GM19043 (cell line): Measurements from ENCODE around the gene CD200R1L.
A peak's percentile ranks its signal among the peaks of the same experiment; 100 is the strongest.
"Not testable (repeated sequence)": the region's sequence is repeated elsewhere in the genome, so short reads cannot be mapped to it uniquely, and the experiment has no call there.

ENCODE experiments used
- ATAC-seq: cut with Tn5 transposase; IDR thresholded peaks from one replicate; pipeline ENCODE4 v1.9.1; 2021; ENCODE audit warnings: low read depth; ENCODE audit not compliant: unreplicated experiment

Gene CD200R1L, protein sequence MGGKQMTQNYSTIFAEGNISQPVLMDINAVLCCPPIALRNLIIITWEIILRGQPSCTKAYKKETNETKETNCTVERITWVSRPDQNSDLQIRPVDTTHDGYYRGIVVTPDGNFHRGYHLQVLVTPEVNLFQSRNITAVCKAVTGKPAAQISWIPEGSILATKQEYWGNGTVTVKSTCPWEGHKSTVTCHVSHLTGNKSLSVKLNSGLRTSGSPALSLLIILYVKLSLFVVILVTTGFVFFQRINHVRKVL

DNA sequence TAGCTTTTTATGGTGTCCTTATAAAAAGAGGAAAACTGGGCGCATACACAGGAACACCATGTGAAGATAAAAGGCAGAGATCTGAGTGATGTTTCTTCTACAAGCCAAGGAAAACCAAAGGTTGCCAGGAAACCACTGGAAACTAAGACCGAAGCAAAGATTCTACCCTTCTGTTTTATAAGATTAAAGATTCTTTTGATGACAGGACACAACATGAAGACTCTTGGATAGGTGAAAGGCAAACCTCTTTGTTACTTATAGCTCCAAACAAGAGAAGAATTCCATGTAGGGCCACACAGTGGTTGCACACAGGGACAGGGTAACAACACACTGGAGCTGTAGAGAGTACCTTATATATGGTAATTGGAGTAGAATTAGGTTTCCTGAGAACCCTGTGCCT, at the start of gene CD200R1L:
Gene CD200R1L, minus strand, starts transcription at position 101 of the 400 bp plus-strand sequence. CDS start 17,497 bp downstream, outside the sequence.
- no peak for ATAC-seq

DNA sequence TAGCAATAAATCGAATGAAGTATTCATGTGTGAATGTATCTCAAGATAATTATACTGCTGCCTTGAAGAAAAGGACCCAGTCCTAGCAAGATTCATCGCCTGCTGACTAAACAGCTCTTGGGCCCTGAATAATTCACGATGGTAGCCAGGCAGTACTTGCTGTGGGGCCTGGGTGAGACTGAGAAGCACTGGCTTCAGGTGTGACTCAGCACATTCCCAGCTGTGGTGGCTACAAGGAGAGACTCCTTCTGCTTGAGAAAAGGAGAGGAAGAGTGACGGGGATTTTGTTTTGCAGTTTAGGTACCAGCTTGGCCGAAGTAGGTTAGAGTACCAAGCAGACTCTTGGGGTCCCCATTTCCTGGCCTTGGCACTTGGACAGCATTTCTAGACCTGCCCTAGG, 47.6 kb upstream of the CD200R1L start:
- no peak for ATAC-seq

DNA sequence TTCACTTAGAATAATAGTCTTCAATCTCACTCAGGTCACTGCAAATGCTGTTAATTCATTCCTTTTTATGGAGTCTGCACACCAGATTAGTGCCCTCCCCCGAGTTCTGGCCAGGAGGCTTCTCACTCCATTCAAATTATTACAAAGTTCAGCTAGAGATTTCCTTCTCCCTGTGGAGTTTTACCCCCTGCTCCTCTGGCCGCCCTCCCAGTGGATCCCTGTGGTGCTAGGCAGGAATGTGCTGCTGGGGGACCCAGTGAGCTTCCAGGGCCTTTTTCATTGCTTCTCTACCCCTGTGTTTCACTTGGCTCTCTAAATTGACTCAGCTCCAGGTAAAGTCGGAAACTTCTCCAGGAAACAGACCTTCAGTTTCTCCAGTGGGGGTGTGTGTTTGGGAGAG, 42.7 kb upstream of the CD200R1L start:
- ATAC-seq, result no peak

DNA sequence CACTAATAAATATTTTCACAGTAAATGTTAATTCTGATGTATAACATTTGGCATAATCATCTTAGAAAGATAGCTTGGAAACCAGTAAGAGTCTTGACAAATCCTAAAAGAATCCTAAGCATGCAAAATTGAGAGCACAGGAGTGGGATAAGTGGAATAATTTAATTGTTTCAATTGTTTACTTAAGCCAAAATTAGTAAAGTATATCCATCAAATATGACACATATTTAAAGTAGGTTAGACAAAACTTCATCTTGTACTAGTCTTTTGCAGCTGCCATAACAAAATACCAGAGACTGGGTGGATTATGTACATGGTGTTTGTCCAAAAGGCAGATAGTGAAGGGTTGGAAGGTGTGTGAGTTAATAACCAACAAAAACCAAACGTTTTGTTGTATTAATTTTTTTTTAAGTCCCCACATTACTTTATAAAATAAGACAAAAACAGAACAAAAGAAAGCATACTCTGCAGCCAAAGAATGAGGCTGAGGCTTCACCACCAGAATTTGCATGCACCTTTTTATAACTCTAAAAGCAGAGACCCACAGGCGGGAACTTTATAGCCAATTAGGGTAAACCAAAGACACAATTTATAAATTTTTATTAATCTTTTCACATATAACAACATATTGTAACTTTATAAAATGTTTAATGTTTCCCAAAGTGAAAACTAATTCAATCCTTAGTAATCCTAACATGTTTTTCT, 41.9 kb upstream of the CD200R1L start:
- ATAC-seq, result no peak

DNA sequence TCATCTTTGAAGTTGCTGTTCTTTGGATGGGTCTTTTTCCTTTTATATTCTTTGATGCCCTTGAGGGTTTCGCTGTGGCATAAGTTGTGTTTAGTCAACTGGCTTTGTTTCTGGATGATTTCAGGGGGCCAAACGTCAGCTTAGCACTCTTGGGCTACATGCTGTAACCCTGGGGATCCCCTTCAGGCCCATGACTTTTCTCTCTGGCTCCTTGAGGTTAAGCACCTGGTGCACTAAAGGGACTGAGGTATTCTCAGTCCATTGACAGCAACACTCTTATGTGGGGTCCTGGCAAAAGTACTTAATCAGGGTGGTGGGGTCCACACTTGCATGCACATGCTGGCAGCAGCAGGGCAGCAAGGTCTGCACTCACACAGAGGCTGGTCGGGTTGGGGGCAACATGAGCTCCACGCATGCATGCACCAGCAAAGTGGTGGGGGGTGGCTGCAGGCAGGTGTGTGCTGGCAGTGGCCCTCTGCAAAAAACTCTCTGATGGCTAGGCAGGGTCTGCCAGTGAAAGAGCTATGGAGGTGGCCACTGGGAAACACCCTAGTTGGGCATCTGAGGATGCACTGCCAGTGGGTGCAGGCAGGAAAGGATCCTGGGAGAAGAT, 38.1 kb upstream of the CD200R1L start:
- no peak for ATAC-seq

DNA sequence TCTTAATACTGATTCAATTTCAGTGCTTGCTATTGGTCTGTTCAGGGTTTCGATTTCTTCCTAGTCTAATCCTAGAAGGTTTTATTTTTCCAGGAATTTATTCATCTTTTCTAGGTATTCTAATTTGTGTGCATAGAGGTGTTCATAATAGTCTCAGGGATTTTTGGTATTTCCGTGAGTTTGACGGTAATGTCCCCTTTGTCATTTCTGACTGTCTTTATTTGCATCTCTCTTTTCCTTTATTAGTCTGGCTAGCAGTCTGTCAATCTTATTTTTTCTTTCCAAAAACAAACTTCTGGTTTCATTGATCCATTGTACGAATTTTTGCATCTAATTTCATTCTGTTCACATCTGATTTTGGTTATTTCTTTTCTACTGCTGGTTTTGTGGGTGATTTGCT, 35.2 kb upstream of the CD200R1L start:
- no peak for ATAC-seq

DNA sequence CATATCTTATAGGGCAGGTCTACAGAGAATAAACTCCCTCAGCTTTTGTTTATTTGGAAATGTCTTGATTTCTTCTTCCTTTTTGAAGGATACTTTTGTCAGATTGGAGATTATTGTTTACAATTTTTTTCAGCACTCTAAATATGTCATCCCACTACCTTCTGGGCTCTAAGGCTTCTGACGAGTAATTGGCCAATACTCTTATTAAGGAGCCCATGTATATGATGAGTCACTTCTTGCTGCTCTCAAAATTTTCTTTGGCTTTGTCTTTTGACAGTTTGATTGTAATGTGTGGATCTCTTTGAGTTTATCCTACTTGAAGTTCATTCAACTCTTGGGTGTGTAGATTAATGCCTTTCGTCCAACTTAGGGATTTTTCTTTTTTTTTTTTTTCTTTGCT, 28.9 kb upstream of the CD200R1L start:
- ATAC-seq, result no peak

DNA sequence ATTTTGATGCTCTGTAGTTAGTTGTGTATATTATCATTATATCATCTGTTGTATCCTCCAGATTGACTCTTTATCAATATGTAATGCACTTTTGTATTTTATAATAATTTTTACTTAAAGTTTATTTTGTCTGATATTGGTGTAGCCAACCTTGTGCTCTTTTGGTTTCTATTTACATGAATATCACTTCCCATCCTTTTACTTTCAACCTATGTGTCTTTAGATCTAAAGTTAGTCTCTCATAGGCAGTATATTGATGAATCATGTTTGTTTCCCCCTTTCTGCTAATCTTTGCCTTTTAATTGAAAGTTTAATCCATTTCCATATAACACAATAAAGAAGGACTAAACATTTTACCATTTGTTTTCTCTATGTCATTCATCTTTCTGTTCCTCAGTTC, 28.1 kb upstream of the CD200R1L start:
- ATAC-seq, result no peak

DNA sequence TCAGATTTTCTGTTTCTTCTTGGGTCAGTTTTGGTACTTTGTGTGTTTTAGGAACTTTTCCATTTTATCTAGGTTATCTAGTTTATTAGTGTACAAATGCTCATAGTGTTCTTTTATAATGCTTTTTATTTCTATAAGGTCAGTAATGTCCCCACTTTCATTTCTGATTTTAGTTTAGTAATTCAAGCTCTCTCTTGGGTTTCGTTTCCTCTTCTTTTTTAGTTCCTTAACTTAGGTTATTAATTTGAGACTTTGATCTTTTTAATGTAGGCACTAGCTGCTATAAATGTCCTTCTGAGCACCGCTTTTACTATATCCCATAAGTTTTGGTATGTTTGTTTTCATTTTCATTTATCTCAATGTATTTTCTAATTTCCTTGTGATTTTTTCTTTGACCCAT, 27.0 kb upstream of the CD200R1L start:
- ATAC-seq, result peak; percentile 74

DNA sequence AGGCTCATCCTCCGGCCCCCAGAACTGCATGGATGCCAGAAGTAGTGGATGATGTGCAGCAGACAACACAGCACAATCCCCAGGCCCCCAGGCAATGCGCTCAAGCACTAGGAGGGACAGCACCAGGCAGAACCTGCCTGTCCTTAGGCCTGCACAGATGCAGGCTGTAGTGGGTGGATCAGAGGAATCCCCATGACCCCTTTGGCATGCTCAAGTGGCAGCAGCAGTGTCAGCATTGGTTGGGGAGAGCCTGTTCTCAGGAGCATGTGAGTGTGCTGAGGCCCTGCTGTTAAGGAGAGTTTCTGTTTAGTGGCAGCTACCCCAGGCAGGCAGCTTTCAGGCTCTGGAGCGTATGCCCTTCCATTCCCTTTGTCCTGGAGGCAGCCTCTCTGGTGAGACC, 25.1 kb upstream of the CD200R1L start:
- no peak for ATAC-seq

DNA sequence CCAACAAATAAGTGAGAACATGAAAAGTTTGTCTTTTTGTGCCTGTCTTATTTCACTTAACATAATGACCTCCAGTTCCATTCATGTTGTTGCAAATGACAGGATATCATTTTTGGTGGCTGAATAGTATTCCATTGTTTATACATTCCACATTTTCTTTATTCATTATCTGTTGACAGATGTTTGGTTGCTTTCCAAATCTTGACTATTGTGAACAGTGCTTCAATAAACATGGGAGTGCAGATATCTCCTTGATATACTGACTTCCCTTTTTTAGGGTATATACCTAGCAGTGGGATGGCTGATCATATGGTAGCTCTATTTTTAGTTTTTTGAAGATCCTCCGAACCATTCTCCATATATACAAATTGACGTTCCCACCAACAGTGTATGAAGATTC, 19.1 kb upstream of the CD200R1L start:
- ATAC-seq, result no peak

DNA sequence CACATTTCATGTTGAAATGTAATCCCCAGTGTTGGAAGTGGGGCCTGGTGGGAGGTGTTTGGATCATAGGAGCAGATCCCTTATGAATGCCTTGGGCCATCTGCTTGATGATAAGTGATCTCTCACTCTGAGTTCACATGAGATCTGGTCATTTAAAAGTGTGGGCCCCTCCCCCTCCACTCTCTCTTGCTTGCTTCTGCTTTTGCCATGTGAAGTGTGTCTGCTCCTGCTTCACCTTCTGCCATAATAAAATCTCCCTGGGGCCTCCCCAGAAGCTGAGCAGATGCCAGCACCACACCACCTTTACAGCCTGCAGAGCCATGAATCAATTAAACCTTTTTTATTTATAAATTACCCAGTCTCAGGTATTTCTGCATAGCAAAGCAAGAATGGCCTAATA, 14.2 kb upstream of the CD200R1L start:
- ATAC-seq, result no peak

DNA sequence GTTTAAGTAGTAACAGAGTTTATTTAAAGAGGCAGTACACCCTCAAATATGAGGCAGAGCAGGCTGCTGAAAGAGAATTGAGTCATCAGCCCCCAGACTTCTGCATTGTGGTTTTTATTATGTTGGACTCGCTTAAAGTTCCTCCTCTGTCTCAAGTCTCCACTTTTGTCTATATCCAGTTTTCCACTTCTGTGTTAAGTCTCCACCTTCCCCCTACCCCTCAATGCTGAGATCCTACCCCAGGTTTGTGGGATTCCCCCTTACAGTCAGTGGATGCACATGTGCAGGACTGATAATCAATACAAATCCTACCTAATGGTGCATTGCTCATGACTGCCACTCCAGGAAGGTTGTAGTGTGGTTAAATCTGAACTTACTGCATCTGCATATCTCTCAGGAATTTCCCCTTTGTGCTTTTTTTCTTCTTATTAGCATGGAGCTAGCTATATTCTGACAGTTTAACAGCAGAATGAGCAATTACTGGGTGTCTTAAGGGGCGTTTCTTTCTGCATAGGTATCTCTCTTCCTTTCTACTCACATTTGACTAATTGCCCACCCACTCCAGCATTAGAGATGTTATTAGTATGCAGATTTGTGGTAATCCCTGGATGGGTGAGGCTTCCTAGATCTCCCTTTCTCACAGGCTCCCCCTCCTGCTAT, 11.9 kb upstream of the CD200R1L start:
- no peak for ATAC-seq

DNA sequence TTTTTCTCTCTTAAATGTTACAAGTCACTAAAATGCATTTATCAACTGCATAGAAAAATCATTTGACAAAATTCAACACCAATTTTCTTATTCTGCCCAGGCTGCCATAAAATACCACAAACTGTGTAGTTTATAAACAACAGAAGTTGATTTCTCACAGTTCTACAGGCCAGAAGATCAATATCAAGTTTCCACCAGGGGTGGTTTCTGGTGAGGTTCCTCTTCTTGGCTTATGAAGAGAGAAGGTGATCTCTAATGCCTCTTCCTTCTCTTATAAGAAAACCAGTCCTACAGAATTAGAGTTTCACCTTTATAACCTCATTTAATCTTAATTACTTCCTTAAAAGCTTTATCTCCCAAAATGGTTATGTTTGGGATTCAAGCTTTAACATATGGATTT, 10.9 kb upstream of the CD200R1L start:
- ATAC-seq, result no peak

DNA sequence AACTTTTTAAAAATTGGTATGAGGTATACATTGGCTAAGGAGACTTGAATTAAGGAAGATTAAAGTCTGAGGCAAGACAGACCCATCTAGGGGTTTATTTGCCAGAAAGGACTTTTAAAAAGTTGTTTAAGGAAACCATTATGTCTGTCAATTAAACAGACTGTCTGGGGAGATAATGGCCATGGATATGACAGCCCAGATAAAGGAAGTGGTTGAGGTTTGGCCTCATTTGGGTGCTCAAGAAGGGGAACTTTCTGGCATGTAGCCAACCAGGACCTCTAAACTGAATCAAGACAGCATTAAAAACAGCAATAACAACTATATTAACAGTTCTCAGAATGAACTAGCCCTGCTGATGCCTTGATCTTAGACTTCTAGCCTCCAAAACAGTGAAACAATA, 9.9 kb upstream of the CD200R1L start:
- no peak for ATAC-seq

DNA sequence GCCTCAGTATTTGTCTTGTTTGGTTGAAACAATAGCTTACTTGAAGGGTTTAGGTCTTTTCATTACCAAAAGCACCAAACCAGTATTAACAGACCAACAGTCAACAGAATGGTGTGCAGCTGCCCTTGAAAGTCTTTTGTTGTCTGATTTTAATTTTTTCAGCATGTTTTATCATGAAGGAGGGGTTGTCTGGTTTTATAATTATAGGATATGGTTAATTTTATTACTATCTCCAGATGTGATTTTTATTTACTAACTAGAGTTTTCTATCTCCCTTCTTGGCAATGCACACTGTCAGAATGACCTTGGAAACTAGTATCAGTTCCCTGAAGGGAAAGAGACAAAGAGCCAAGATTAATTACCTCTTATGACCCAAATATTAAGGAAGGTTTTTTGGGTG, 9.2 kb upstream of the CD200R1L start:
- no peak for ATAC-seq

DNA sequence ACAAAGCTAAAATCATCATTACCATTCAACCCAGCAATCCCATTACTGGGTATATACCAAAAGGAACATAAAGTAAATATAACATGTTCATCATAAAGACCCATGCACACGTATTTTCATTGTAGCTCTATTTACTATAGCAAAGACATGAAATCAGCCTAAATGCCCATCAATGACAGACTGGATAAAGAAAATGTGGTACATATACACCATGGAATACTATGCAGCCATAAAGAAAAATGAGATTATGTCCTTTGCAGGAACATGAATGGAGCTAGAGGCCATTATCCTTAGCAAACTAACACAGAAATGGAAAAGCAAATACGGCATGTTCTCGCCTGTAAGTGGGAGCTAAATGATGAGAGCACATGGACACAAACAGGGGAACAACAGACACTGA, 8.4 kb upstream of the CD200R1L start:
- not testable (repeated sequence) for ATAC-seq

DNA sequence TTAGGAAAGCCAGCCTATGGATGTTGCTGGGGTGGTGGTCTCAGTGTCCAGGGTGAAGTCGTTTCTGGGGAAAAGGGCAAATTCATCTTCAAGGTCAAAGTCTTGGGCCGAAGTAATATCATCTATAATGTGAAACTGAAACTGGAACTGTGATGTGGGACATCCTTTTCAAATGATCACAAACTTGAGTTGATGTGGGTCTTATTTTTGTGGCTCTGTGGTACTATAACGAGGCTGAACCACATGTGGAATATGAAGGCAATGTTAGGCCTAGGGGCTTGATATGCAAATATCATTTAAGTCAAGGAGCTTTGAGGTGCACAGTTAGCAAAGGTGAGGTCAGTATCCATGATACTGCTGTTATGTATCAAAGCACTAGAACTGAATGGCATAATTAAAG, 1.5 kb upstream of the CD200R1L start:
- no peak for ATAC-seq

DNA sequence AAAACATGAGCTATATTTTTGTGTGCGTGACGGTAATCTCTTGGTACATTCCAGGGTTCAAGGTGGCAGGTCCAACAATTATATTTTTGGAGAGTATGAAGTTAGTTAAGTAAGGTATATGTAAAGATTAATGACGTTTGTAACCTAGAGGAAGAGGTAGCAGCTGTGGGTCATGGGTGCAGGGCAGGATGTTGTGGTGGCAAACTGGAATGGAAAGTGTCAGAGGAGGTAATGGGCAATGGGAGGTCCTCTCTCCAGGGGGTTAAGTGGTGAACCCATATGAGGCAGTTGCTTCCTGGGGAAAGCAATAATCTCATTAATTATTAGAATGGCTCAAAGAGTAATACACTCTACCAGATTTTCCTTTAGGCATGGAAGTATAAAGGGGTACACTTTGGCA, 1.0 kb upstream of the CD200R1L start:
- peak; percentile 71 for ATAC-seq

DNA sequence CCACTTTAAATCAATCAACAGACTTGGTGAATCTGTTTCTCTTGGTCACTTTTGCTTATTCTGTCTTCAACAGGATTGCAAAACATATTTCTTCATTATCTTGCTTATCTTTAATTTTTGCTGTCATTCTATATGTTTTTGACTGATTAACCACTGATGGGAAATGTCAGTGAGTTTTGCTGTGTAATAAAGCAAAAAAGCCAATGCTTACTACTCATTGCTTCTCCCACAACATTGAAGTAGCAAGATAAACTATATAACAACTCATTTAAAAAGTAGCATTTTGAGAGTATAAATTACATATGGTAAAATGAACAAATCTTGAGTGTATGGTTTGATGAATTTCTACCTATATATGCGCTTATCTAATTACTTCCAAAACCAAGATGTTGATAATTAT, 892 bp downstream of the CD200R1L start:
- no peak for ATAC-seq

DNA sequence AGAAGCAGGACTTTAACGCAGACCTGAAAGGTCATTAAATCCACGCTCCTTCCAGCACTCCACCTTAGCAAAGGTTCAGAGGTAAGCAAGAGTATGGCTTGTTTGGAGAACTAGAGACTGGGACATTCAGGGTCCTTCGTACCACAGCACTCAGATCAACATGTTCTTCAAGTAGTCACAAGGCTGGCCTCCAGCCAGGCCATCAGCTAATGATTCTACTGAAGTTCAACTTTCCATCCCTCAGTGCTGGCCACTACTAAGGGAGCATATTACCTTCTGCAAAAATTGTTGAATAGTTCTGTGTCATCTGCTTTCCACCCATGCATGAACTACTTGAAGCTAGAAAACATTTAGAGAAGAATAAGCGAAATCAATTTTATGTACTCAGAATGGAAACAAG, 17.6 kb downstream of the CD200R1L start:
- ATAC-seq, result no peak
